Liver (tissue), 9 donors: Measurements from ENCODE around the gene SLC6A11. TPM values are rescaled to one million over a fixed set of nuclear protein-coding genes. Genes with fewer than 3 reads are reported as not detected.

Experiments
- DNase-seq: peaks from one replicate; pipeline ENCODE4 v3.0.0-alpha.2; 2017; ENCODE audit warnings: low spot score
- H3K27ac ChIP-seq, 2 donors: one replicate each; pipeline ENCODE4 v1.7.0; 2013; ENCODE audit warnings: inconsistent platforms in 2 of 2, low read length in 2 of 2, control low read depth in 1 of 2, low read depth in 1 of 2, mild to moderate bottlenecking in 1 of 2
- H3K27me3 ChIP-seq, 4 donors: one replicate each; pipeline versions ENCODE4 v1.6.1 to v1.7.0; 2013; ENCODE audit warnings: low read length in 3 of 4, inconsistent platforms in 1 of 4, mild to moderate bottlenecking in 1 of 4, moderate library complexity in 1 of 4; ENCODE audit not compliant: control insufficient read depth in 4 of 4, insufficient read depth in 4 of 4
- H3K36me3 ChIP-seq, 4 donors: one replicate each; pipeline versions ENCODE4 v1.6.1 to v1.7.0; 2013; ENCODE audit warnings: low read length in 3 of 4, mild to moderate bottlenecking in 3 of 4, low read depth in 1 of 4, moderate library complexity in 1 of 4; ENCODE audit not compliant: control insufficient read depth in 4 of 4, insufficient read depth in 3 of 4
- H3K4me1 ChIP-seq, 4 donors: one replicate each; pipeline versions ENCODE4 v1.6.1 to v1.7.0; 2013; ENCODE audit warnings: low read length in 3 of 4, mild to moderate bottlenecking in 3 of 4, moderate library complexity in 1 of 4; ENCODE audit not compliant: control insufficient read depth in 4 of 4, insufficient read depth in 4 of 4
- H3K4me3 ChIP-seq, 3 donors: one replicate each; pipeline versions ENCODE4 v1.6.1 to v1.7.0; 2013; ENCODE audit warnings: low read length in 3 of 3, control low read depth in 1 of 3, low read depth in 1 of 3, mild to moderate bottlenecking in 1 of 3
- H3K9ac ChIP-seq, 2 donors: one replicate each; pipeline ENCODE4 v1.7.0; 2013; ENCODE audit warnings: low read length in 2 of 2, mild to moderate bottlenecking in 2 of 2, moderate library complexity in 2 of 2, control low read depth in 1 of 2, low read depth in 1 of 2
- H3K9me3 ChIP-seq, 4 donors: one replicate each; pipeline versions ENCODE4 v1.6.1 to v1.7.0; 2013; ENCODE audit warnings: low read length in 3 of 4; ENCODE audit not compliant: control insufficient read depth in 4 of 4
- ATF3 ChIP-seq: IDR thresholded peaks from 2 replicates; pipeline ENCODE4 v1.6.1; 2016; ENCODE audit warnings: antibody characterized with exemption
- EGR1 ChIP-seq, 2 donors: IDR thresholded peaks; 2 replicates each; pipeline ENCODE4 v1.6.1; 2016 to 2018; ENCODE audit warnings: antibody characterized with exemption in 2 of 2, low read depth in 2 of 2
- FOXA1 ChIP-seq: IDR thresholded peaks from 2 replicates; pipeline ENCODE4 v1.6.1; 2016; ENCODE audit warnings: antibody characterized with exemption
- FOXA2 ChIP-seq: IDR thresholded peaks from 2 replicates; pipeline ENCODE4 v1.6.1; 2016; ENCODE audit warnings: antibody characterized with exemption
- GABPA ChIP-seq, 2 donors: IDR thresholded peaks in 1 of 2; conservative IDR thresholded peaks in 1 of 2; 2 replicates each; pipeline ENCODE4 v1.6.1; 2016; ENCODE audit warnings: antibody characterized with exemption in 2 of 2, mild to moderate bottlenecking in 1 of 2, moderate library complexity in 1 of 2
- HNF4A ChIP-seq, 2 donors: conservative IDR thresholded peaks; 2 replicates each; pipeline ENCODE4 v1.6.1; 2016; ENCODE audit warnings: antibody characterized with exemption in 2 of 2, mild to moderate bottlenecking in 2 of 2
- HNF4G ChIP-seq: IDR thresholded peaks from 2 replicates; pipeline ENCODE4 v1.6.1; 2016; ENCODE audit warnings: antibody characterized with exemption
- JUND ChIP-seq, 2 donors: IDR thresholded peaks; 2 replicates each; pipeline ENCODE4 v1.6.1; 2016; ENCODE audit warnings: antibody characterized with exemption in 2 of 2
- MAX ChIP-seq: IDR thresholded peaks from 2 replicates; pipeline ENCODE4 v1.6.1; 2016; ENCODE audit warnings: antibody characterized with exemption
- NR2F2 ChIP-seq: IDR thresholded peaks from 2 replicates; pipeline ENCODE4 v1.6.1; 2016; ENCODE audit warnings: antibody characterized with exemption
- RAD21 ChIP-seq, 2 donors: IDR thresholded peaks; 2 replicates each; pipeline ENCODE4 v1.6.1; 2016; ENCODE audit warnings: antibody characterized with exemption in 2 of 2, mild to moderate bottlenecking in 2 of 2
- RXRA ChIP-seq, 2 donors: IDR thresholded peaks; 2 replicates each; pipeline ENCODE4 v1.6.1; 2017 to 2018; ENCODE audit warnings: antibody characterized with exemption in 2 of 2, mild to moderate bottlenecking in 1 of 2
- SP1 ChIP-seq: IDR thresholded peaks from 2 replicates; pipeline ENCODE4 v1.6.1; 2018; ENCODE audit warnings: antibody characterized with exemption, mild to moderate bottlenecking
- TAF1 ChIP-seq: conservative IDR thresholded peaks from 2 replicates; pipeline ENCODE4 v1.6.1; 2016; ENCODE audit warnings: antibody characterized with exemption, mild to moderate bottlenecking
- YY1 ChIP-seq: IDR thresholded peaks from 2 replicates; pipeline ENCODE4 v1.6.1; 2016; ENCODE audit warnings: antibody characterized with exemption, mild to moderate bottlenecking
- ZBTB33 ChIP-seq: IDR thresholded peaks from 2 replicates; pipeline ENCODE4 v1.6.1; 2016; ENCODE audit warnings: antibody characterized with exemption
- WGBS: extraction: QIAGEN DNeasy Blood & Tissue Kit; methylation state at CpG from one replicate; pipeline ENCODE4 v1.1.7; 2013; 5-methylcytosine and 5-hydroxymethylcytosine counted together
- polyA plus RNA-seq, 2 donors: library from polyadenylated mRNA; stranded (reverse) in 1 of 2; unstranded in 1 of 2; fragments of 200-250 nt in 1 of 2; fragments of >200 nt in 1 of 2; fragmentation: Nextera tagmentation in 1 of 2; extraction: Ambion mirVana in 1 of 2; gene quantifications; one replicate each; pipeline versions ENCODE4 v1.2.1 to v1.2.3, GENCODE V29; 2013 to 2015
- total RNA-seq, 2 donors: library from RNA; depleted of rRNA; stranded (reverse); fragments of >200 nt; gene quantifications; one replicate each; pipeline ENCODE4 v1.2.3, GENCODE V29; 2014
- TF ChIP-seq, protein P1 (sequence below): IDR thresholded peaks from 2 replicates; pipeline ENCODE4 v1.6.1; 2016; ENCODE audit warnings: antibody characterized with exemption, mild to moderate bottlenecking
- TF ChIP-seq, protein P2 (sequence below): fragments of 150-350 bp; IDR thresholded peaks from 2 replicates; pipeline ENCODE4 v1.5.1; 2017; ENCODE audit warnings: improper control_type of control experiment, low read depth, low read length; ENCODE audit not compliant: missing input control
- donor health status: healthy.
- donor health status: healthy.
- donor health status: healthy.
- donor health status: healthy.
- donor health status: healthy.

SLC6A11 gene
- total and polyA plus RNA-seq, 4 donors: under 0.01 to 7.1 (median 0.01) TPM; not detected in 1

DNA sequence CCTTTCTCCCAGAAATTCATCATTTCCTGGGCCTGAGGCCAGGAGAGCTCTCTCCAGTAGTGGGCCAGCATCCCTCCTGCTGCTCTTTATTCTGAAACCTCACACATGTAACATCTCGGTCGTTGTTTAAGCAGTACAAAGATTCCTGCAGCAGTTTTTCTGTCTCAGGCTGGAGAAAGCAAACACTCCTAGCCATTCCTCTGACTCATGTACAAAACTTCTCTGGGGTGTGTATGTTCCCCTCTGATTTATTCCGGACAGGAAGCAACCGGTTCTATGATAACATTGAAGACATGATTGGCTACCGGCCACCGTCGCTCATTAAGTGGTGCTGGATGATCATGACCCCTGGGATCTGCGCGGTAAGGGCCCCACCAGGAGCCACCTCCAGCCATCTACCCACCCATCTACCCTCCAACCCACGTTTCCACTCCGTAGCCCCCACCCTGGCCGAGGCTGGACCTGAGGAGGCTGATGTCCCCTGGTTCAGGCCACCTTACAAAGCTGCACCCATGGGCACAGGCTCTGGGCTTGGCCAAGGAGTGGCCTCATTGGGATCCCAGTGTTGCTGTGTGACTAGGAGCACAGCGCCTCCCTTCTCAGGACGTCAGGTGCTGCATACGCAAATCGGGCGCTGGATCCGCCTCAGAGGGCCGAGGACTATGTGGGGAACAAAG, 117.9 kb downstream of the SLC6A11 start:
- no peak for DNase-seq
- WGBS: 82% methylated on average over 19 of the region's 19 CpGs
- H3K27ac ChIP-seq: no peak overlapping the region

GRCh38 chr3:10935028-10935427, 119.0 kb downstream of the SLC6A11 start:
- no peak for TF ChIP-seq JUND (IDR thresholded peaks at IDR 0.05)
- TF ChIP-seq, protein P1, sequence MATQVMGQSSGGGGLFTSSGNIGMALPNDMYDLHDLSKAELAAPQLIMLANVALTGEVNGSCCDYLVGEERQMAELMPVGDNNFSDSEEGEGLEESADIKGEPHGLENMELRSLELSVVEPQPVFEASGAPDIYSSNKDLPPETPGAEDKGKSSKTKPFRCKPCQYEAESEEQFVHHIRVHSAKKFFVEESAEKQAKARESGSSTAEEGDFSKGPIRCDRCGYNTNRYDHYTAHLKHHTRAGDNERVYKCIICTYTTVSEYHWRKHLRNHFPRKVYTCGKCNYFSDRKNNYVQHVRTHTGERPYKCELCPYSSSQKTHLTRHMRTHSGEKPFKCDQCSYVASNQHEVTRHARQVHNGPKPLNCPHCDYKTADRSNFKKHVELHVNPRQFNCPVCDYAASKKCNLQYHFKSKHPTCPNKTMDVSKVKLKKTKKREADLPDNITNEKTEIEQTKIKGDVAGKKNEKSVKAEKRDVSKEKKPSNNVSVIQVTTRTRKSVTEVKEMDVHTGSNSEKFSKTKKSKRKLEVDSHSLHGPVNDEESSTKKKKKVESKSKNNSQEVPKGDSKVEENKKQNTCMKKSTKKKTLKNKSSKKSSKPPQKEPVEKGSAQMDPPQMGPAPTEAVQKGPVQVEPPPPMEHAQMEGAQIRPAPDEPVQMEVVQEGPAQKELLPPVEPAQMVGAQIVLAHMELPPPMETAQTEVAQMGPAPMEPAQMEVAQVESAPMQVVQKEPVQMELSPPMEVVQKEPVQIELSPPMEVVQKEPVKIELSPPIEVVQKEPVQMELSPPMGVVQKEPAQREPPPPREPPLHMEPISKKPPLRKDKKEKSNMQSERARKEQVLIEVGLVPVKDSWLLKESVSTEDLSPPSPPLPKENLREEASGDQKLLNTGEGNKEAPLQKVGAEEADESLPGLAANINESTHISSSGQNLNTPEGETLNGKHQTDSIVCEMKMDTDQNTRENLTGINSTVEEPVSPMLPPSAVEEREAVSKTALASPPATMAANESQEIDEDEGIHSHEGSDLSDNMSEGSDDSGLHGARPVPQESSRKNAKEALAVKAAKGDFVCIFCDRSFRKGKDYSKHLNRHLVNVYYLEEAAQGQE: no peak
- no peak for TF ChIP-seq MAX
- no peak for TF ChIP-seq SP1
- no peak for TF ChIP-seq ZBTB33
- TF ChIP-seq, protein P2, sequence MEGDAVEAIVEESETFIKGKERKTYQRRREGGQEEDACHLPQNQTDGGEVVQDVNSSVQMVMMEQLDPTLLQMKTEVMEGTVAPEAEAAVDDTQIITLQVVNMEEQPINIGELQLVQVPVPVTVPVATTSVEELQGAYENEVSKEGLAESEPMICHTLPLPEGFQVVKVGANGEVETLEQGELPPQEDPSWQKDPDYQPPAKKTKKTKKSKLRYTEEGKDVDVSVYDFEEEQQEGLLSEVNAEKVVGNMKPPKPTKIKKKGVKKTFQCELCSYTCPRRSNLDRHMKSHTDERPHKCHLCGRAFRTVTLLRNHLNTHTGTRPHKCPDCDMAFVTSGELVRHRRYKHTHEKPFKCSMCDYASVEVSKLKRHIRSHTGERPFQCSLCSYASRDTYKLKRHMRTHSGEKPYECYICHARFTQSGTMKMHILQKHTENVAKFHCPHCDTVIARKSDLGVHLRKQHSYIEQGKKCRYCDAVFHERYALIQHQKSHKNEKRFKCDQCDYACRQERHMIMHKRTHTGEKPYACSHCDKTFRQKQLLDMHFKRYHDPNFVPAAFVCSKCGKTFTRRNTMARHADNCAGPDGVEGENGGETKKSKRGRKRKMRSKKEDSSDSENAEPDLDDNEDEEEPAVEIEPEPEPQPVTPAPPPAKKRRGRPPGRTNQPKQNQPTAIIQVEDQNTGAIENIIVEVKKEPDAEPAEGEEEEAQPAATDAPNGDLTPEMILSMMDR: no peak
- TF ChIP-seq ATF3: no peak
- TF ChIP-seq EGR1 (IDR thresholded peaks at IDR 0.05; ENCODE audit: low read depth in 2 of 2): no peak
- TF ChIP-seq RAD21 (IDR thresholded peaks at IDR 0.05): no peak
- TF ChIP-seq GABPA (IDR thresholded peaks at IDR 0.05 in 1 of 2, conservative IDR thresholded peaks at IDR 0.05 in 1 of 2): no peak
- TF ChIP-seq FOXA1: no peak
- TF ChIP-seq NR2F2: no peak
- no peak for TF ChIP-seq RXRA (IDR thresholded peaks at IDR 0.05)
- TF ChIP-seq TAF1: no peak
- TF ChIP-seq YY1: no peak
- TF ChIP-seq HNF4G: no peak
- no peak for TF ChIP-seq FOXA2
- no peak for TF ChIP-seq HNF4A (conservative IDR thresholded peaks at IDR 0.05)
- no peak overlapping the region for H3K27ac ChIP-seq
- H3K4me3 ChIP-seq: no peak overlapping the region
- H3K9me3 ChIP-seq: no peaks in the 10 kb centered on the region
- H3K9ac ChIP-seq: no peak overlapping the region
- no peak for DNase-seq
- no peaks in the 10 kb centered on the region for H3K27me3 ChIP-seq
- 95% methylated on average over 12 of the region's 12 CpGs for WGBS
- H3K36me3 ChIP-seq: no peaks in the 10 kb centered on the region
- H3K4me1 ChIP-seq: no peaks in the 10 kb centered on the region

More for the DNA sequence above, 117.9 kb downstream of the SLC6A11 start:
- Histone ChIP-seq H3K9me3 (no peaks in the 10 kb centered on the region), H3K36me3 (no peaks in the 10 kb centered on the region), H3K4me3 (no peak overlapping the region), H3K9ac (no peak overlapping the region), H3K4me1 (no peaks in the 10 kb centered on the region), H3K27me3 (no peaks in the 10 kb centered on the region)
- TF ChIP-seq MAX (no peak), FOXA2 (no peak)
